Effector CD8-positive, alpha-beta T cell (primary cell): ENCODE results near the gene HIPK2.
"Not testable (repeated sequence)": the region's sequence is repeated elsewhere in the genome, so short reads cannot be mapped to it uniquely, and the experiment has no call there.

Source experiments
- DNase-seq: peaks from one replicate; lab custom pipeline; 2025; lab: John Stamatoyannopoulos, UW

HIPK2 gene

GRCh38 chr7:139623518-139623917 is 154.3 kb downstream of the HIPK2 start:
- no peak for DNase-seq

DNA sequence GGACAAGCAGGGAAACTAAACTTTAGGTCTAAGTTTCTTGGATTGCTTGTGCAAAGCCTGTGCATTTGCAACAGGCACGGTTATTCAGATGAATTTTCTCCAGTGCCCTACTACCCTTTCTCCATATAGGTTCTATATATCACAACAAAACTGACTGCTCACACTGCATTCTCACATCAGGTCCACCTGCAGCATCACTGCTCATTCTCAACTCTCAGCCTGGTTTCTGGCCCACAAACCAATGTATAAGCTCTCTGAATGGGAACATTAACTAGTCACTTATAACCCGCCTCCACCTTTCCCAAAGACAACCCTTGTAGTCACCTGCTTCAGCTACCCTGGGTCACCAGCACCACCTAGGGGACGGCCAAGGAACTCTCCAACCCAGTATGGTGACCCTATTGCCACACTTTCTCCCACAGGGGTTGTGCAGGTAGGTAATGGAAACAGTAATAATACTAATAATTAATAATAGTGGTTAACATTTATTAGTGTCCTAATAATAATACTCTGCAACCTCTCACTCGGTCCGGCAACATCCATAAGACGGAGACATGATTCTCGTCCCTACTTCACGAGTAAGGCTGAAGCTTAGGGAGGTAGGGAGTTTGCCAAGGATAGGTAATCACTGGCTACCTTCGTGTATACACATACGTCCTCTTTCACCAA is 157.0 kb downstream of the HIPK2 start:
- peak; percentile 18 for DNase-seq

GRCh38 chr7:139619367-139619657 is 158.5 kb downstream of the HIPK2 start:
- no peak for DNase-seq

- peak; percentile 30 for DNase-seq
These were observed 159.1 kb downstream of the HIPK2 start for GRCh38 chr7:139618482-139619366.

DNA sequence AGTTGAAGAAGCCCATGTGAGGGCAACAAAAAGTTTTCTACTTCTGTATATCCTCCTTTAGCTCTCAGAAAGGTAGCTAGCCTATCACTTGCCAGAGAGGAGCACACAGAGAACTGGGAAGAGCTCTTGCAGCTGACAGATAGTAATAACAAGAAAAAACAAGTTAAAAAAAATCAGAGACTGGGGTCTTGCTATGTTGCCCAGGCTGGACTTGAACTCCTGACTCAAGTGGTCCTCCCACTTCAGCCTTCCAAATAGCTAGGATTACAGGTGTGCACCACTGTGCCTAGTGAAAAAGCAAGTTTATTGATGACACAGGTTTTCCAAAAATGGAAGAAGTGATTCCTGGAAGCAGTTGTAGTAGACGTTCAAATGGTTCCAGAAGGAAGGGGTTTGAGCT is 160.7 kb downstream of the HIPK2 start:
- no peak for DNase-seq

DNA sequence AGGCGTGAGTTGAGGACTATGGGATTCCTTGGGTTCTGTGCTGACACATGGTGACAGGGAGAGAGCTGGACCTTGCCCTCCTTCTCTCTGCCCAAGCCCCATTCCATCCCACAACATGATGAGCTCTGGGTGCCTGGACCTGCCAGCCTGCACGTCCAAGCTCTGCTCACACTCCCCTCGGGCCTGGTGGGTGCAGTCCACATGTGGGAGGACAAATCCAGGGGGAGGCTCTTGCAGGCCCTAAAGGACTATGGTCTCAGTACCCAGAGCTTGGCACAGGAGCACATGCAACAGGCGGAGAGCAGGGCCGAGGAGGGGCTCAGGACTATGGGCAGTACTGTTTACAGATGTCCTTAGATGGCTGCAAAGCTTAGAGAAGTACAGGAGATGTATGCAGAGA is 162.9 kb downstream of the HIPK2 start:
- no peak for DNase-seq

- DNase-seq = no peak
These were observed 163.8 kb downstream of the HIPK2 start for GRCh38 chr7:139613971-139614411.

DNA sequence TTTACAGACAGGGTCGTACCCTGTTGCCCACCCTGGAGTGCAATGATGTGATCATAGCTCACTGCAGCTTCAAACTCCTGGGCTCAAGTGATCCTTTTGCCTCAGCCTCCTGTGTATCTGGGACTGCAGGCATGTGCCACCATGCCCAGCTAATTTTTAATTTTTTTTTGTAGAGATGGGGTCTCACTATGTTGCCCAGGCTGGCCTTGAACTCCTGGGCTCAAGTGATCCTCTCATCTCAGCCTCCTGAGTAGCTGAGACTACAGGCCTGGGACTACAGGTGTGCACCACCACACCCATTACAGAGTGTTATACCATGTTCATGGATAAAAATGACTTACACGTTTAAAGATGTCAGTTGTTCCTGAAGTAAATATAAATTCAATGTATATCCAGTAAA is 166.2 kb downstream of the HIPK2 start:
- not testable (repeated sequence) for DNase-seq

- DNase-seq = no peak
These were observed 167.2 kb downstream of the HIPK2 start for GRCh38 chr7:139610595-139610994.

DNA sequence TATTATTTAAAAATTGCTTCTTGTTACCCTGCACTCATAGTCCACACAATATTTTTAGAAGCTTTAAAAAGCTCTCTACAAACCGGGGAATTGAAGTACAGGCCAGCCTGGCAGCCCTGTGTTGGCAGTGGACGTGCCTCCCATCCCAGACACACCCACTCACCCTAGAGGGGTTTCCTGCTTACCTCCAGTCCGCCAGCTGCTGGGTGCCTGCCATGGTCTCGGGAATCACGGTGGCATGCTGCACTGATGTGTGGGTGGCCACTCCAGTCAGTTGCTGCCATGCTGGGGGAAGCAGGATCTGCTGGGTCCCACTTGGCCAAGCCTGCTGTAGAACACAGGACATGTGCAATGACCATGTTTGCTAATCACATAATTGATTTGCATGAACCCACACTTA is 173.9 kb downstream of the HIPK2 start:
- no peak for DNase-seq

GRCh38 chr7:139603282-139603681 is 174.5 kb downstream of the HIPK2 start:
- no peak for DNase-seq

GRCh38 chr7:139602143-139602722 is 175.6 kb downstream of the HIPK2 start:
- DNase-seq = no peak

GRCh38 chr7:139601176-139601575 is 176.6 kb downstream of the HIPK2 start:
- DNase-seq = no peak

DNA sequence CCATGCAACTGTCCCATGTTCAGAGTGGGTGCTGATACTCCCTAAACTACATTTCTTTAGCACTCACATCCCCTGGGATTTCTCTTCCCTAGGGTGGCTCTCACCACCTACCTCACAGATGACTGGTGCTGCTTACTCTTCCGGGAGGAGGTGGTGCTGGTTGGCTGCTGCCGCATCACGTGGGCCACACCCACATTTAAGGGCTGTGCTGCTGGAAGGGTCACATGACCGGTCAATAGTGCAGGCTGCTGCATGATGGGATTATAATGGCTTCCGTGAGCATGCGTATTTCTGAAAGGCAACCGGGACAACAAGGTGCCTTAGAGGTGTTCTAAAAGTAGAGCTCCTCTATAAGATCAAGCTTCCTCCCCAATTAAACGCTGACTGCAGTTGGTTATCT is 177.5 kb downstream of the HIPK2 start:
- DNase-seq = no peak

- DNase-seq = no peak
These were observed 179.2 kb downstream of the HIPK2 start for GRCh38 chr7:139598642-139599041.

GRCh38 chr7:139597028-139597427 is 180.8 kb downstream of the HIPK2 start:
- no peak for DNase-seq

- no peak for DNase-seq
These were observed 181.2 kb downstream of the HIPK2 start for GRCh38 chr7:139596626-139597025.

- DNase-seq = no peak
These were observed 182.0 kb downstream of the HIPK2 start for GRCh38 chr7:139595806-139596205.

- DNase-seq = no peak
These were observed 182.8 kb downstream of the HIPK2 start for GRCh38 chr7:139594911-139595476.

- no peak for DNase-seq
These were observed 183.7 kb downstream of the HIPK2 start for GRCh38 chr7:139594090-139594489.

DNA sequence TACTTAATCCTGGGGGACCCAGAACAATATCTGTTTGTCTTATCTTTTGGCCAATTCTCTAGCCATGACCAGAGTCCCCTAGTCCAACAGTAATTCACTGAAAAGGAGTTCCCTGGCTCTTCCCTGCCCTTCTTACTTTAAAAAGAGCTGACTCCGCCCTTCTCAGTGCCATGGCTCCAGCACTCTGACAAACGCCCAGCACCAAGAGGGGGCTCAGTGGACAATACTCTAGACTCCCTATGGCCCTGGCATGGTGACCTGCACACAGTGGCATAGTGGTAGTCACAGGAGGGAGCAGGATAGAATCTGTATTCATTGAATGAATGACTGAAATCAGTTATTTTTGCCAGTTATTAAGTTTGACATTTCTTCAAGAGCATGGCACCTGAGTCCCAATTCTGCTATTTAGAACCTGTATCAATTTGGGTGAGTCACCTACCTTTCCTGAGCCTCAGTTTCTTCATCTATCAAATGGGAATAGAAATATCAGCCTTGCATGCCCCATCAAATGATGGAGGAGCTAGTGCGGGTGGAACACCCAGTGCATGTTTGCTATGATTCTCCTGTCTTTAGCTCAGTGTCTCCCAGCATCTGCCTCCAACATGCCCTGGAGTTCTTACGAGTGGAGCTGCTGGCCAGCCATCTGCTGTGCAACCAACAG is 184.9 kb downstream of the HIPK2 start:
- DNase-seq = no peak

GRCh38 chr7:139591550-139592195 is 186.1 kb downstream of the HIPK2 start:
- DNase-seq = no peak
